Uterus (tissue), 4 donors: ENCODE data around the gene HNRNPUL2. TPM values are rescaled to one million over a fixed set of nuclear protein-coding genes. Genes with fewer than 3 reads are reported as not detected.

Source experiments
- DNase-seq, 2 donors: peaks; one replicate each; pipeline ENCODE4 v3.0.0-alpha.2; 2019 to 2020
- H3K27ac ChIP-seq, 2 donors: fragments of 200-600 bp; sonication (generic); 1 replicate in 1 of 2; 2 replicates in 1 of 2; pipeline ENCODE4 v1.5.1; 2016 to 2018
- H3K27me3 ChIP-seq, 2 donors: fragments of 200-600 bp; sonication (generic); one replicate each; pipeline ENCODE4 v1.5.1; 2018 to 2019; ENCODE audit warnings: control low read depth in 1 of 2
- H3K36me3 ChIP-seq, 2 donors: fragments of 200-600 bp; sonication (generic); one replicate each; pipeline ENCODE4 v1.5.1; 2019; ENCODE audit warnings: control low read depth in 1 of 2
- H3K4me1 ChIP-seq, 2 donors: fragments of 200-600 bp; sonication (generic); one replicate each; pipeline ENCODE4 v1.5.1; 2018 to 2019; ENCODE audit warnings: control low read depth in 1 of 2
- H3K4me3 ChIP-seq, 2 donors: fragments of 200-600 bp; sonication (generic); 1 replicate in 1 of 2; 2 replicates in 1 of 2; pipeline ENCODE4 v1.5.1; 2018 to 2019; ENCODE audit warnings: mild to moderate bottlenecking in 1 of 2
- H3K9me3 ChIP-seq, 2 donors: fragments of 200-600 bp; sonication (generic); one replicate each; pipeline ENCODE4 v1.5.1; 2019; ENCODE audit warnings: control low read depth in 1 of 2
- CTCF ChIP-seq, 4 experiments: fragments of 200-600 bp in 2 of 4; fragments of 450-650 bp in 2 of 4; sonication (generic) in 2 of 4; IDR thresholded peaks; one replicate each; pipeline ENCODE4 v1.5.1; 2016 to 2019; ENCODE audit warnings: antibody characterized with exemption in 4 of 4, mild to moderate bottlenecking in 2 of 4, moderate library complexity in 1 of 4
- POLR2A ChIP-seq, 2 donors: fragments of 450-650 bp; IDR thresholded peaks; one replicate each; pipeline ENCODE4 v1.6.1; 2016; ENCODE audit warnings: antibody characterized with exemption in 2 of 2, mild to moderate bottlenecking in 1 of 2, moderate library complexity in 1 of 2
- intact Hi-C: fragments of 100-400 bp; cut with DNase I; formaldehyde crosslinking; loops from one replicate; pipeline ENCODE4 v1.15.1; 2023; ENCODE audit warnings: low total_unique reads
- total RNA-seq, 4 donors: library from RNA; depleted of rRNA in 3 of 4; stranded (reverse); fragments of >200 nt in 3 of 4; gene quantifications; one replicate each; pipeline versions ENCODE4 v1.1.0 to v1.2.4, GENCODE V29; 2014 to 2023
- donor health status: DM: yes; HTN: yes; CAD: no.

HNRNPUL2 gene
- total RNA-seq, 4 donors from 2014 or later = 17.7 to 58.3 (median 21.3) TPM

- Histone ChIP-seq H3K36me3 (no peaks in the 10 kb centered on the region), H3K27ac (no peak overlapping the region), H3K27me3 (no peaks in the 10 kb centered on the region), H3K9me3 (no peaks in the 10 kb centered on the region), H3K4me1 (peaks cover 6 to 14% of the 10 kb centered on the region in 2 donors), H3K4me3 (no peak overlapping the region)
- intact Hi-C loops = no loop called here
- no peak for TF ChIP-seq CTCF (IDR thresholded peaks at IDR 0.05)
- no peak for TF ChIP-seq POLR2A (IDR thresholded peaks at IDR 0.05)
- DNase-seq = no peak
These were observed 14.9 kb downstream of the HNRNPUL2 start for GRCh38 chr11:62712276-62712812.

- TF ChIP-seq POLR2A (IDR thresholded peaks at IDR 0.05) (no peak), CTCF (IDR thresholded peaks at IDR 0.05) (no peak)
- intact Hi-C loops = no loop called here
- Histone ChIP-seq H3K27me3 (no peaks in the 10 kb centered on the region), H3K27ac (peak overlapping the region; percentile 89 to 94), H3K9me3 (no peaks in the 10 kb centered on the region), H3K4me3 (peak overlapping the region; percentile 49 to 54), H3K36me3 (no peaks in the 10 kb centered on the region), H3K4me1 (peaks cover 9 to 22% of the 10 kb centered on the region in 2 donors)
- DNase-seq = no peak
These were observed 17.3 kb downstream of the HNRNPUL2 start for GRCh38 chr11:62710001-62710345.

GRCh38 chr11:62709247-62710000 is 17.8 kb downstream of the HNRNPUL2 start:
- peak; percentile 98 to 99 for DNase-seq
- peak in 3 of 4 experiments; percentile 28 to 33 (median 31) for TF ChIP-seq CTCF (IDR thresholded peaks at IDR 0.05)
- peak; percentile 60 to 64 for TF ChIP-seq POLR2A (IDR thresholded peaks at IDR 0.05)
- peaks cover 9 to 22% of the 10 kb centered on the region in 2 donors for H3K4me1 ChIP-seq
- H3K4me3 ChIP-seq = peak overlapping the region; percentile 49 to 54
- intact Hi-C loops = no loop called here
- peak overlapping the region; percentile 89 to 94 for H3K27ac ChIP-seq
- H3K9me3 ChIP-seq = no peaks in the 10 kb centered on the region
- no peaks in the 10 kb centered on the region for H3K27me3 ChIP-seq
- H3K36me3 ChIP-seq = no peaks in the 10 kb centered on the region

- no peak for TF ChIP-seq POLR2A (IDR thresholded peaks at IDR 0.05)
- no peak for TF ChIP-seq CTCF (IDR thresholded peaks at IDR 0.05)
- Histone ChIP-seq H3K4me1 (peaks cover 9 to 22% of the 10 kb centered on the region in 2 donors), H3K27me3 (no peaks in the 10 kb centered on the region), H3K36me3 (no peaks in the 10 kb centered on the region), H3K27ac (peak overlapping the region; percentile 89 to 94), H3K4me3 (peak overlapping the region; percentile 49 to 54), H3K9me3 (no peaks in the 10 kb centered on the region)
- peak; percentile 37 to 53 for DNase-seq
- intact Hi-C loops = no loop called here
These were observed 18.5 kb downstream of the HNRNPUL2 start for GRCh38 chr11:62708793-62709192.

- H3K27ac ChIP-seq = peak overlapping the region; percentile 89 to 94
- H3K27me3 ChIP-seq = no peaks in the 10 kb centered on the region
- DNase-seq = peak; percentile 39 to 40
- no peaks in the 10 kb centered on the region for H3K9me3 ChIP-seq
- TF ChIP-seq POLR2A (IDR thresholded peaks at IDR 0.05) = no peak
- no peak for TF ChIP-seq CTCF (IDR thresholded peaks at IDR 0.05)
- H3K36me3 ChIP-seq = no peaks in the 10 kb centered on the region
- intact Hi-C loops = no loop called here
- H3K4me3 ChIP-seq = peak overlapping the region in 1 of 2 donors; percentile 49
- H3K4me1 ChIP-seq = peaks cover 9 to 22% of the 10 kb centered on the region in 2 donors
These were observed 18.9 kb downstream of the HNRNPUL2 start for GRCh38 chr11:62708392-62708791.
